Keratinocyte (primary cell): Measurements from ENCODE around the gene AQP7. TPM values are rescaled to one million over a fixed set of nuclear protein-coding genes. Genes with fewer than 3 reads are reported as not detected.

Experiments used
- DNase-seq: peaks from one replicate; pipeline ENCODE4 v3.0.0-alpha.2; 2011; ENCODE audit warnings: low read depth, missing footprints, low spot score
- FAIRE-seq: peaks from 2 replicates; lab custom pipeline; 2011; peaks lifted over from hg19 to GRCh38; lab: Jason Lieb, UNC
- H2AFZ ChIP-seq: 2 replicates; pipeline ENCODE4 v1.6.0; 2012; ENCODE audit warnings: low read length, control low read depth, inconsistent platforms; ENCODE audit not compliant: control insufficient read depth
- H3K27ac ChIP-seq: 2 replicates; pipeline ENCODE4 v1.5.1; 2011; ENCODE audit warnings: low read length; ENCODE audit not compliant: control insufficient read depth, insufficient read depth
- H3K27me3 ChIP-seq: 3 replicates; pipeline ENCODE4 v1.6.0; 2011; ENCODE audit warnings: low read length; ENCODE audit not compliant: control insufficient read depth, insufficient read depth; ENCODE audit errors: extremely low read depth
- H3K36me3 ChIP-seq, 2 experiments: 2 replicates in 1 of 2; 3 replicates in 1 of 2; pipeline ENCODE4 v1.5.1; 2011; ENCODE audit warnings: low read length in 2 of 2, mild to moderate bottlenecking in 1 of 2; ENCODE audit not compliant: control insufficient read depth in 2 of 2, insufficient read depth in 2 of 2; ENCODE audit errors: extremely low read depth in 1 of 2
- H3K4me1 ChIP-seq: 3 replicates; pipeline ENCODE4 v1.5.1; 2011; ENCODE audit warnings: low read length; ENCODE audit not compliant: control insufficient read depth, insufficient read depth; ENCODE audit errors: extremely low read depth
- H3K4me2 ChIP-seq: 3 replicates; pipeline ENCODE4 v1.6.0; 2011; ENCODE audit warnings: low read depth, low read length; ENCODE audit not compliant: control insufficient read depth, insufficient read depth; ENCODE audit errors: extremely low read depth
- H3K4me3 ChIP-seq, 3 experiments: fragments of 200-600 bp in 1 of 3; sonication (generic) in 1 of 3; 2 replicates in 2 of 3; 3 replicates in 1 of 3; pipeline ENCODE4 v1.5.1; 2011 to 2016; ENCODE audit warnings: low read length in 3 of 3, mild to moderate bottlenecking in 3 of 3, control low read depth in 2 of 3, inconsistent platforms in 1 of 3, low read depth in 1 of 3, mixed read lengths in 1 of 3, mixed run types in 1 of 3, moderate library complexity in 1 of 3; ENCODE audit not compliant: control insufficient read depth in 2 of 3, insufficient read depth in 2 of 3; ENCODE audit errors: extremely low read depth in 1 of 3
- H3K79me2 ChIP-seq: 2 replicates; pipeline ENCODE4 v1.6.0; 2012; ENCODE audit warnings: low read length; ENCODE audit not compliant: control insufficient read depth, insufficient read depth
- H3K9ac ChIP-seq: 3 replicates; pipeline ENCODE4 v1.6.0; 2011; ENCODE audit warnings: low read length; ENCODE audit not compliant: control insufficient read depth, insufficient read depth; ENCODE audit errors: extremely low read depth
- H3K9me1 ChIP-seq: 3 replicates; pipeline ENCODE4 v1.6.0; 2011; ENCODE audit warnings: low read length; ENCODE audit not compliant: control insufficient read depth, insufficient read depth; ENCODE audit errors: extremely low read depth
- H3K9me3 ChIP-seq: 2 replicates; pipeline ENCODE4 v1.5.1; 2012; ENCODE audit warnings: low read depth, low read length; ENCODE audit not compliant: control insufficient read depth
- H4K20me1 ChIP-seq: 3 replicates; pipeline ENCODE4 v1.6.0; 2011; ENCODE audit warnings: low read length; ENCODE audit not compliant: control insufficient read depth, insufficient read depth; ENCODE audit errors: extremely low read depth
- EZH2 ChIP-seq: IDR thresholded peaks from one replicate; pipeline ENCODE4 v1.6.1; 2012; ENCODE audit warnings: inconsistent platforms, mild to moderate bottlenecking, low read length, moderate library complexity
- dilution Hi-C: fragments of 300-500 bp; cut with MboI; formaldehyde crosslinking; loops from one replicate; pipeline ENCODE4 v1.7.0; 2020; ENCODE audit warnings: low sequenced_read_pairs; ENCODE audit not compliant: extremely low pct_ligation_motif_present
- polyA plus RNA-seq, 5 experiments: library from polyadenylated mRNA; depleted of rRNA in 3 of 5; stranded (reverse) in 3 of 5; stranded (forward) in 1 of 5; unstranded in 1 of 5; fragments of >200 nt; gene quantifications; 1 replicate in 1 of 5; 2 replicates in 3 of 5; 3 replicates in 1 of 5; pipeline versions ENCODE4 v1.2.1 to v1.2.3, GENCODE V29; 2011 to 2012; ENCODE audit warnings: missing spikeins in 2 of 5, low read depth in 1 of 5, low replicate concordance in 1 of 5
- TF ChIP-seq, protein P1 (sequence below), 3 experiments: IDR thresholded peaks in 1 of 3; conservative IDR thresholded peaks in 1 of 3; optimal IDR thresholded peaks in 1 of 3; 2 replicates in 2 of 3; 3 replicates in 1 of 3; pipeline versions ENCODE3 to v1.5.1; 2011; ENCODE audit warnings: low read length in 3 of 3, mild to moderate bottlenecking in 3 of 3, moderate library complexity in 2 of 3, control low read depth in 1 of 3, inconsistent platforms in 1 of 3; ENCODE audit not compliant: insufficient read depth in 2 of 3; ENCODE audit errors: extremely low read depth in 1 of 3

AQP7 gene
- polyA plus RNA-seq, 1 donor (not counting 4 experiments of a cell fraction or from before 2014, with no cell fraction given) = not detected

DNA sequence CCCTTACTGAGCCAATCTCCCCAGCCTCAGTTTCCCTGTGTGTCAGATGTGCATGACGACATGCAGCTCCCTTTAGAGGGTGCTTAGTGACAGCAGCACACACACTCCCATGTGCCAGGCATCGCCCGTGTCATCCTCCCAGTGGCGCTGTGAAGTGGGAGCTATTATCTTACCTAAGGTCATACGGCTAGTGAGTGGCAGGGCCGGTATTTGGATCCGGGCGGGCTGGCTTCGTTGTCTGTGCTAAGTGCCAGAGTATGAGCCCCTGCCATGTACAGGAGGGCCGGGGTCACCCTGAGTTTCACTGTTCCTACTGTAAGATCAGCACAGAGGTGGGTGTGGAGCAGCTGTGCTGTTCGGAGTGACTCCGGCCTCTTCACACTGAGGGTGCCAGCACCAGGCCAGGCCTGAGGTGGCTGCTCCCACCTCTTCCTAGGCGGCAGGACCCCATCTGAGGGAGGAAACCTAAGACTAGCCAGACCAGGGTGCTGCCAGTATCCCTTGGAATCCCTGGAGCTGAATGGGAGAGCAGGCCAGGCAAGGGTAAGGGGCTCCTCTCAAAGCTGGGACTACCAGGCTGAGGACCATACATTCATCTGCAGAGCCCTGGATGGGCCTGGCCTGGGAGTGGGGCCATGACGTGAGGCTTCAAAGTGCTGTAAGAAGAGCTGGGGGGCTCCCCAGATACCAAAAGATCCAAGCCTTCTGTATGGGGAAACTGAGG lies 22.5 kb downstream of the AQP7 start:
- no peaks in the 10 kb centered on the region for H3K27me3 ChIP-seq
- FAIRE-seq (no peak), DNase-seq (no peak)
- no peak overlapping the region for H2AFZ ChIP-seq
- no peaks in the 10 kb centered on the region for H3K36me3 ChIP-seq
- no peak overlapping the region for H3K9ac ChIP-seq
- no peak overlapping the region for H3K27ac ChIP-seq
- dilution Hi-C loops = no loop called here
- H3K9me1 ChIP-seq = no peaks in the 10 kb centered on the region
- no peak for TF ChIP-seq EZH2
- TF ChIP-seq, protein P1, sequence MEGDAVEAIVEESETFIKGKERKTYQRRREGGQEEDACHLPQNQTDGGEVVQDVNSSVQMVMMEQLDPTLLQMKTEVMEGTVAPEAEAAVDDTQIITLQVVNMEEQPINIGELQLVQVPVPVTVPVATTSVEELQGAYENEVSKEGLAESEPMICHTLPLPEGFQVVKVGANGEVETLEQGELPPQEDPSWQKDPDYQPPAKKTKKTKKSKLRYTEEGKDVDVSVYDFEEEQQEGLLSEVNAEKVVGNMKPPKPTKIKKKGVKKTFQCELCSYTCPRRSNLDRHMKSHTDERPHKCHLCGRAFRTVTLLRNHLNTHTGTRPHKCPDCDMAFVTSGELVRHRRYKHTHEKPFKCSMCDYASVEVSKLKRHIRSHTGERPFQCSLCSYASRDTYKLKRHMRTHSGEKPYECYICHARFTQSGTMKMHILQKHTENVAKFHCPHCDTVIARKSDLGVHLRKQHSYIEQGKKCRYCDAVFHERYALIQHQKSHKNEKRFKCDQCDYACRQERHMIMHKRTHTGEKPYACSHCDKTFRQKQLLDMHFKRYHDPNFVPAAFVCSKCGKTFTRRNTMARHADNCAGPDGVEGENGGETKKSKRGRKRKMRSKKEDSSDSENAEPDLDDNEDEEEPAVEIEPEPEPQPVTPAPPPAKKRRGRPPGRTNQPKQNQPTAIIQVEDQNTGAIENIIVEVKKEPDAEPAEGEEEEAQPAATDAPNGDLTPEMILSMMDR (optimal IDR thresholded peaks at IDR 0.05 in 1 of 3, IDR thresholded peaks at IDR 0.05 in 1 of 3, conservative IDR thresholded peaks at IDR 0.05 in 1 of 3; ENCODE audit: extremely low read depth in 1 of 3, insufficient read depth in 2 of 3, low read length in 3 of 3) = no peak
- peaks cover 3% of the 10 kb centered on the region for H3K4me1 ChIP-seq
- H4K20me1 ChIP-seq = no peaks in the 10 kb centered on the region
- H3K9me3 ChIP-seq = no peaks in the 10 kb centered on the region
- H3K4me2 ChIP-seq = no peak overlapping the region
- no peaks in the 10 kb centered on the region for H3K79me2 ChIP-seq
- no peak overlapping the region for H3K4me3 ChIP-seq

DNA sequence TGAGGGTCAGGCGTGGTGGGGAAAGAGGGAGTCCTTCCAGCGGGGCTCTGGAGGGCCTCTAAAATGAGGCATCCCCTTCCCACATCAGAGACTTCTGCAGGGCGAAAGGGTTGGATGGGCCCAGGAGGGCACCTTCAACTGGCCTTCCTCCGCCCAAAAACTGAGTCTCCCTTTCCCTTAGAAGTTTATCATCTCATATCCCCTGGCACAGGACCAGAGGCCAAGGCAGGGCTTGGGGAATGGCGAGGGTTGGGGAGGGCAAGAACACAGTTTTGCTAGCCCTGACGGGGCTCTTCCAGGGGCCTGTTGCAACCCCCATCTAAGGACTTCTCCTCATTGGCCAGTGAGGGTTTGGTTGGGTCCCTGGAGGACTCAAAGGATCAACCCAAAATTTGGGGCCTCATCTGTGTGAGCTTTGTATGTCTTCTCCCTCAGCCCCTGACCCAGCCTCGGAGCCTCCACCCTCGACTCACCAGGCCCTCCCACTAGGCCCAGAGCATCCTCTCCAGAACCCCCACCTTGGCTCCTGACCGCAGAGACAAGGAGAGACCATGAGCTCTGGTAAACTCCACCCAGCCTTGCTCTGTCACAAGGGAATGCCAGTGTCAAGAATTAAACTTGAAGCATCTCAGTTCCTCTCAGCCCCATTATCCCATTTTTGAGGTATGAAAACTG lies 24.1 kb downstream of the AQP7 start:
- H3K36me3 ChIP-seq = no peaks in the 10 kb centered on the region
- H3K4me2 ChIP-seq = no peak overlapping the region
- no peak for TF ChIP-seq EZH2
- TF ChIP-seq, protein P1 (optimal IDR thresholded peaks at IDR 0.05 in 1 of 3, IDR thresholded peaks at IDR 0.05 in 1 of 3, conservative IDR thresholded peaks at IDR 0.05 in 1 of 3; ENCODE audit: extremely low read depth in 1 of 3, insufficient read depth in 2 of 3, low read length in 3 of 3) = no peak
- H3K4me1 ChIP-seq = peaks cover 6% of the 10 kb centered on the region
- no peak for DNase-seq
- no peak for FAIRE-seq
- H4K20me1 ChIP-seq = no peaks in the 10 kb centered on the region
- H3K79me2 ChIP-seq = no peaks in the 10 kb centered on the region
- H3K9ac ChIP-seq = no peak overlapping the region
- H3K9me1 ChIP-seq = no peaks in the 10 kb centered on the region
- no peak overlapping the region for H3K4me3 ChIP-seq
- no peaks in the 10 kb centered on the region for H3K9me3 ChIP-seq
- dilution Hi-C loops = no loop called here
- no peaks in the 10 kb centered on the region for H3K27me3 ChIP-seq
- H3K27ac ChIP-seq = no peak overlapping the region
- no peak overlapping the region for H2AFZ ChIP-seq
